GM20431 (cell line): ENCODE measurements around the gene USP15.

Source experiments
- in situ Hi-C: fragments of 300-500 bp; cut with MseI, MboI; formaldehyde crosslinking; loops from one replicate; pipeline ENCODE4 v1.15.0; 2020; ENCODE audit warnings: low sequenced_read_pairs; ENCODE audit not compliant: unreplicated experiment

The USP15 gene

DNA sequence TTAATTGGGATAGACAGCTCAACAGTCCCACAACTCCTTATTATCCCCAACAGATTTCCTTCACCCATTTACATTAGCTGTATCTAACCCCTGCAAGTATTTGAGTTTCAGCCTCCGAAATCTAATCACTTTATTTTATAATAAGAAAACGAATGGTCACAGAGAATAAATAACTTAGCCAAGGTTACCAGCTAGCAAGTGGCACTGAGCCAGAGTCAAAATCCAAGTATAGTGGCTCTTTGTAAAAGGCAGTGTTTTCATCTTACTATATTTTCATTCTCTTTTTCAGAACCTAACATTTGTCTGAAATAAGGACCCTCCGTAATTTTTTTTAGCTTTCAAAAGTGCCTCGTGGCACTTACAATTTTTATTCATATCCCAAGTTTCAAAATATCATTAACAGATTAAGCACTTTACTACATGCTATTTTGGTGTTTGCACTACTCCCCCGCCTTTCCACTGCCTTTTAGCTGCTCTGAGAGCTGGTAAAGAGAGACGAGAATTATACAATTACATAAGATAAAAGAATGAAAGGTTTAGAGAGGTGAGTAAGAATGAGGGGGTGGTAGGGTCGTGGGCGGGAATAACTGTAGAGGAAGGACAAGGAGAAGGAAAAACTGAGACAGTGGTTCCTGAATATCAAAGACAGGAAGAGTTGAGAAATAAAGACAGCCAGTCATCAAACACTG is 3.7 kb upstream of the USP15 start:
- in situ Hi-C loops = no loop called here

- in situ Hi-C loops = no loop called here
Measured at GRCh38 chr12:62258231-62258630, 2.0 kb upstream of the USP15 start.

GRCh38 chr12:62258941-62259630 is 1.1 kb upstream of the USP15 start:
- in situ Hi-C loops = no loop called here

GRCh38 chr12:62259631-62259992 is 592 bp upstream of the USP15 start:
- in situ Hi-C loops = no loop called here

DNA sequence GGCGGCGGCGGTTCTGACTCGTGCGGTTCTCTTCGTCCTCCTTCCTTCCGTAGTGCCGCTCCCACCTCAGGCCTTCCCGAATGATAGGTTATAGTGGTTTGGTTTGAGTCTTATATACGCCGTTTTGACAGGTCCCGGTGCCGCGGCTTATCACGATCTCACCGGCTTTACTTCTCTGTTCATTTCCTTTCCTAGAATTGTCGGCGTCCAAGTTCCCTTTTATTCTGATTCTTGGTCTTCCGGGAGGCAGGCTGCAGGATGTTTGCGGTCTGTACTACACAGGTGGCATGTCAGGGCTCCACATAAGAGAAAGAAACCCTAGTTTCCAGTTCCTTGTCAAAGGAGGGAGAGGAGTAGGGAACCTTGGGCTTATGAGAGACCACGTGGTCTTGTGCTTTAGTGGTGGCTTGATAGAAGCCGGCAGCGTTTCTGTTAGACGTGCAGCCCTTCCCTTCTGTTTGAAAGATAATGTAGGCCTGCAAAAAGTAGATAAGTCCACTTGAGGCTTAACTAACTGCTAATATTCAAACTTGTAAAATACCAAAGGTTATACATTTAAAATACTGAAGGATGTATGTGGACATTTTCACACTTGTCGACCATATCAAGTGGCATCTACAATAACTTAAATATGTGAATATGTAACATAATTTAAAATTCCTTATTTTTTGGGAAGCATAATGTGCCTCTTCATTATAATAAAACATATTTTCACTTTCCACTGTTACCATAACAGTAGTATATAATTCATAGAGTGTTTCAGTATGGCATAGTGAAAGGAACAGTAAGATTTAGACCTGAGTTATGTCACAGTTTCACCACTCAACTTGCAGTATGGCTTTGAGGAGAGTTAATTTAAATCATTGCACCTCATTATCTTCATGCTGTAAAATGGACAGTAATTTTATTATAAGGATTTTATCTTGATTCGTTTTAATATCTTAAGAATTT is 804 bp downstream of the USP15 start:
- in situ Hi-C loops = no loop called here

DNA sequence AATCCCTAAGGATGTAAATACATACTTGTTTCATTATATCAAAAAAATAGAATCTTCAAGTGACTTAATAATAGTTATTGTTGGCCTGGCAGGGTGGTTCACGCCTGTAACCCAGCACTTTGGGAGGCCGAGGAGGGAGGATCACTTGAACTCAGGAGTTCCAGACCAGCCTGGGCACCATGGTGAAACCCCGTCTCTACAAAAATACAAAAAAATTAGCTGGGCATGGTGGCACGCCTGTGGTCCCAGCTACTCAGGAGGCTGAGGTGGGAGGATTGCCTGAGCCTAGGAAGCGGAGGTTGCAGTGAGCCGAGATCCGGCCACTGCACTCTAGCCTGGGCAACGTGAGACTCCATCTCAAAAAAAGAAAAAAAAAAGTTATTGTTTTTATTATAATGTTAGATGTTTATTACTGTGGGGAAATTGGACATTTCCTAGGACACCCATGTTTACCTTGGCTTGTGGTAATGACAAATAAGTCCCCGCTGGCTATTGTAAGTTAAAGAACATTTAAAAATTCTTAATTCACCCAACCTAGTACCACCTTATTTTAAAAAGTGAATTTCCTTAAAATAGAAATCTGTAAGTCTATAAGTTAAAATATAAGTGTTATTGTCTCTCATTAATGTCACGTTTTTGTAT is 1.8 kb downstream of the USP15 start:
- in situ Hi-C loops = no loop called here

GRCh38 chr12:62263232-62263631 is 3.0 kb downstream of the USP15 start:
- in situ Hi-C loops = no loop called here

DNA sequence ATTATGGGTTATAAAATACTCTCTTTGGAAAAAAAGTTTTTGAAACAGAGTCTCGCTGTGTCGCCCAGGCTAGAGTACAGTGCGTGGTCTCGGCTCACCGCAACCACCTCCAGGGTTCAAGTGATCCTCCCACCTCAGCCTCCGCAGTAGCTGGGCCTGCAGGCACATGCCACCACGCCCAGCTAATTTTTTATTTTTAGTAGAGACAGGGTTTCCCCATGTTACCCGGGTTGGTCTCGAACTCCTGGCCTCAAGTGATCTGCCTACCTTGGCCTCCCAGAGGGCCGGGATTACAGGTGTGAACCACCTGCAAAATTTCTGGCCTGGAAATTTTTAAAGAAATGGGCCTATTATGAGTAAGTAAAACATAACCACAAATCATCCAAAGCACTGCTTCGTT is 3.8 kb downstream of the USP15 start:
- in situ Hi-C loops = no loop called here

DNA sequence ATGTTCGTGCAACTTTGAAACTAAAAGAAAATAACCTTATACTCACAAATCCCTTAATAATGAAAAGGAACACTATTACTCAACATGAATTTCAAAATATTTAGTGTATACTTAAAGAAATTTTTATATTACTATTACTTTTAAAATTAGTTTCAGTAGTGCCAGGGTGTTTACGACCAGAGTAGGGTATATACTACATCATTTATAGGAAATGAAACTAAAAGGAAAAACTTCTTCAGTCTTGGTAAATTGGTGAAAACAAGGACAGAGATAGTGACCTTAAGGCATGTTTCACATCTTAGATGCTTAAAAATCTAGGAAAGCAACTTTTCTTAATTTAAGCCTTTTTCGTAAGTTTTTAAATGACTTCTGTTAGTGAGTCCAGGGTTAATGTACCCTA is 4.5 kb downstream of the USP15 start:
- in situ Hi-C loops = no loop called here

DNA sequence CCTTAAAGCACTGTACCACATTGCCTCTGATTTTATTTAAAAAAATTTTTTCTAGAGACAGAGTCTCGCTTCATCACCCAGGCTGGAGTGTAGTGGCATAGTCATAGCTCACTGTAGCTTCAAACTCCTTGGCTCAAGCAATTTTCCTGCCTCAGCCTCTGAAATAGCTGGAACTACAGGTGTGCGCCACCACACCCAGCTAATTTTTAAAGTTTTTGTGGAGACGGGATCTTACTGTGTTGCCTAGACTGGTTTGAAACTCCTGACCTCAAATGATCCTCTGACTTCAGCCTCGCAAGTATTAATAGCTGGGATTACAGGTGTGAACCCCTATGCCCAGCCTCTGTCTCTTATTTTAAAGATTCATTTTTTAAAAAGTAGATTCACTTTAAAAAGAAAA is 5.3 kb downstream of the USP15 start:
- in situ Hi-C loops = no loop called here

DNA sequence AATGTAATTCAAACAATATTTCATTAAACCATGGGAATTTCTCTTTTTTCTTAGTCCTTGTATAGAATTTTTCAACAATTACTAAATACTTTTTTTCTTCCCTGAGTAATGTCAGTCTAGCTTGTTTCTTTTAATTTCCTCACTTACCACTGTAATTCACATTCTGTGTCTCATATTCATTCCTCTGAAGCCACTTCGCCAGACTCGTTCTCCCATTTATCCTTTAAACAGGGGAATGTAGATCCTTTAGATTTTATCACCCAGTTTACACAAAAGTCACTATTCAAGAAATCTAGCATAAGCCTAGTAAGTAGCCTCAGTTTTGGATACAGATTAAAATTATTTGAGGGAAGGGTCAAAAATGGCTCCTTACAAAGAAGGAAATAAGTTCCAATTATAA is 6.8 kb downstream of the USP15 start:
- in situ Hi-C loops = no loop called here

DNA sequence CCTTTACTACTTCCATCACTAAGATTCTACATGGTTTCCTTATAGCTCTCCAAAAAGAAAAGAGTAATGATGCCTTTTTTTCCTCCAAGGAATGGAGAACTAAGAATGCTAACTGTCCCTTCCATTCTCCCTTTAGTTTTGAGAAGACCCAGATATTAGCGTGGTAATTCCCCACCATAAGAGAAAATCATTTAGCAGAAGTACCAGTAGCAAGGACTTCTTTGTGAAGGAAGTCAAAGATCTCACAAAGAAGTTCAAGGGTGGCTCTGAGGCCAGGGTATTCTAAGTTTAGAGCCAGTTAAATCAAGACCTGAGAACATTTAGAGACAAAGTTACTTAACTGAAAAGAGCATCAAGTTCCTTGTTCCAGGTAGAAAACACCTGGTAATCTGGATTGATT is 7.3 kb downstream of the USP15 start:
- in situ Hi-C loops = no loop called here

DNA sequence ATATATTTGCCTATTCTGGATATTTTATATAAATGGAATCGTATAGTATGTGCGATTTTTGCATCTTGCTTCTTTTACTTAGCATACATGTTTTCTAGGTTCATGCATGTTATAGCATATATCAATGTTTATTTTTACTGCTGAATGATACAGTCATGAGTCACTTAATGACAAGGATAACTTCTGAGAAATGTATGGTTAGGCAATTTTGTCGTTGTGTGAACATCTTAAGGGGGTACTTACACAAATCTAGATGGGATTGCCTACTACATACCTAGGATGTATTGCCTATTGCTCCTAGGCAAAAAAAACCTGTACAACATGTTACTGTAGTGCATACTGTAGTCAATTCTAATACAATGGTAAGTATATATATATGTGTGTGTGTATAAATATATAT is 8.8 kb downstream of the USP15 start:
- in situ Hi-C loops = no loop called here

DNA sequence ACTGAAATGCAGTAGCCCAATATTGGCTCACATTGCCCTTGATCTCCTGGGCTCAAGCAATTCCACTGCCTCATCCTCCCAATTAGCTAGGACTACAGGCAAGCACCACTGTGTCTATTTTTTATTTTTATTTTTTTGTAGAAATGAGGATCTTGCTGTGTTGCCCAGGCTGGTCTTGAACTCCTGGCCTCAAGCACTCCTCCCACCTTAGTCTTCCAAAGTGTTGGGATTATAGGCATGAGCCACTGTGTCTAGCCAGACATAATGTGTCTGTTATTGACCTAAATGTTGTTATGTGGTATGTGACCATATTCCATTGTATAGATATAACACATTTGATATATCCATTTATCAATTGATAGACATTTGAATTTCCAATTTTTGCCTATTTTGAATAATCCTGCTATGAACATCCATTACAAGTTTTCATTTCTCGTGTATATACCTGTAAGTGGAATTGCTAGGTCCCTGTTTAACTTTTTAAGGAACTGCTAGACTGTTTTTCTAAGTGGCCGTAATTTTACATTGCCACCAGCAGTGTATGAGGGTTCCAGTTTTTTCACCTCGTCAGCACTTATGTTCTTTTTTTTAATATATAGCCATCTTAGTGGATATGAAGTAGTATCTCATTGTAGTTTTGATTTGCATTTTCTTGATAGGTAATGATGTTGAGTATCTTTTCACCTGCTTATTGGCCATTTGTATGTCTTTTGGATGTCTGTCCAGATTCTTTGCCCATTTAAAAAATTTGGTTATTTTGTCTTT is 9.4 kb downstream of the USP15 start:
- in situ Hi-C loops = no loop called here

DNA sequence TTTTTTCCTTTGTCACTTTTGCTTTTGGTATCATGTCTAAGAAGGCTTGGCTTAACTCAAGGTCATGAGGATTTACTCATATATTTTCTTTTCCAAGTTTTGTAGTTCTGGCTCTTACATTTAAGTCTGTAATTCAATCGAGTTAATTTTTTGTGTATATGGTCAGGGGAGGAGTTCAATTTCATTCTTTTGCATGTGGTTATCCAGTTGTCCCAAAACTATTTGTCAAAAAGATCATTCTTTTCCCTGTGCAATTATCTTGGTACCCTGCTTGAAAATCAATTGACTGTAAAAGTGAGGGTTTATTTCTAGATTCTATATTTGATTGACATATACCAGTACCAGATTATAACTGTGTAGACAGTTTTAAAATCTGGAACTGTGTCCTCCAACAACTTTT is 10.2 kb downstream of the USP15 start:
- in situ Hi-C loops = no loop called here

GRCh38 chr12:62270872-62271271 is 10.7 kb downstream of the USP15 start:
- in situ Hi-C loops = no loop called here

- in situ Hi-C loops = no loop called here
Measured at GRCh38 chr12:62272936-62273552, 12.8 kb downstream of the USP15 start.

- in situ Hi-C loops = no loop called here
Measured at GRCh38 chr12:62273724-62274380, 13.6 kb downstream of the USP15 start.

- in situ Hi-C loops = no loop called here
Measured at GRCh38 chr12:62278022-62278421, 17.8 kb downstream of the USP15 start.
